ENCODE results near the gene PHYHD1.

- TF ChIP-seq CTCF (IDR thresholded peaks at IDR 0.05) = no peak
- TF ChIP-seq SIN3A (IDR thresholded peaks at IDR 0.05; ENCODE audit: borderline replicate concordance, insufficient read depth, low read depth, low read length) = no peak
- no peak for TF ChIP-seq POLR2AphosphoS5 (IDR thresholded peaks at IDR 0.05; ENCODE audit: low read depth, low read length)
Observed at GRCh38 chr9:128913995-128914772, 6.6 kb upstream of the PHYHD1 start.
